HepG2 (cell line): ENCODE measurements around the gene NOL4L. TPM values are rescaled to one million over a fixed set of nuclear protein-coding genes. Genes with fewer than 3 reads are reported as not detected.
A peak's percentile ranks its signal among the peaks of the same experiment; 100 is the strongest.

Experiments
- ATF5 ChIP-seq: sonication (generic); formaldehyde crosslinking; IDR thresholded peaks from 2 replicates; pipeline ENCODE4 v1.4.0; 2020; ENCODE audit warnings: mild to moderate bottlenecking, low read depth, missing genetic modification reagents
- FOXA1 ChIP-seq, 2 experiments: fragments of 450-650 bp in 1 of 2; sonication (generic) in 1 of 2; formaldehyde crosslinking in 1 of 2; IDR thresholded peaks; 2 replicates each; pipeline versions ENCODE4 v1.4.0 to v1.6.1; 2016 to 2020; ENCODE audit warnings: missing genetic modification reagents in 1 of 2
- HOXA7 ChIP-seq: sonication (generic); formaldehyde crosslinking; IDR thresholded peaks from 2 replicates; pipeline ENCODE4 v1.8.1; 2022; ENCODE audit warnings: mild to moderate bottlenecking, missing genetic modification reagents, moderate library complexity
- JUND ChIP-seq: sonication (generic); formaldehyde crosslinking; IDR thresholded peaks from 2 replicates; pipeline ENCODE4 v1.8.0; 2022; ENCODE audit warnings: mild to moderate bottlenecking, missing genetic modification reagents
- MYPOP ChIP-seq: sonication (generic); formaldehyde crosslinking; IDR thresholded peaks from 2 replicates; pipeline ENCODE4 v1.8.1; 2023; ENCODE audit warnings: mild to moderate bottlenecking, moderate library complexity, missing genetic modification reagents
- RFX5 ChIP-seq: IDR thresholded peaks from 2 replicates; pipeline ENCODE4 v1.6.1; 2011; ENCODE audit warnings: low read depth, low read length, improper control_type of control experiment
- TBX2 ChIP-seq: sonication (generic); formaldehyde crosslinking; IDR thresholded peaks from 2 replicates; pipeline ENCODE4 v1.5.0; 2020; ENCODE audit warnings: missing genetic modification reagents, mild to moderate bottlenecking, borderline replicate concordance
- ZBTB8A ChIP-seq: sonication (generic); formaldehyde crosslinking; IDR thresholded peaks from 2 replicates; pipeline ENCODE4 v1.4.0; 2020; ENCODE audit warnings: mild to moderate bottlenecking, low read depth, missing genetic modification reagents, borderline replicate concordance
- ZNF329 ChIP-seq: sonication (generic); formaldehyde crosslinking; IDR thresholded peaks from 2 replicates; pipeline ENCODE4 v1.9.0; 2021; ENCODE audit warnings: low read depth, mild to moderate bottlenecking, missing genetic modification reagents
- ZNF639 ChIP-seq: conservative IDR thresholded peaks from 2 replicates; pipeline ENCODE4 v1.6.1; 2018; ENCODE audit warnings: missing genetic modification reagents
- ZNF768 ChIP-seq: sonication (generic); formaldehyde crosslinking; IDR thresholded peaks from 2 replicates; pipeline ENCODE4 v1.4.0; 2020; ENCODE audit warnings: missing genetic modification reagents
- ZNF784 ChIP-seq: sonication (generic); formaldehyde crosslinking; IDR thresholded peaks from 2 replicates; pipeline ENCODE4 v1.5.1; 2020; ENCODE audit warnings: missing genetic modification reagents, mild to moderate bottlenecking, borderline replicate concordance
- ZSCAN30 ChIP-seq: sonication (generic); formaldehyde crosslinking; IDR thresholded peaks from 2 replicates; pipeline ENCODE4 v1.5.0; 2020; ENCODE audit warnings: mild to moderate bottlenecking, missing genetic modification reagents
- ZUFSP ChIP-seq: sonication (generic); formaldehyde crosslinking; IDR thresholded peaks from 2 replicates; pipeline ENCODE4 v1.9.0; 2021; ENCODE audit warnings: missing genetic modification reagents, mild to moderate bottlenecking, borderline replicate concordance
- polyA plus RNA-seq, 8 experiments: library from polyadenylated mRNA; depleted of rRNA in 3 of 8; stranded (reverse) in 7 of 8; unstranded in 1 of 8; fragments of >200 nt; fragmentation: Illumina TruSeq in 4 of 8; extraction: Trizol in 4 of 8; gene quantifications; 2 replicates each; pipeline versions ENCODE4 v1.2.1 to v1.2.3, GENCODE V29; 2011 to 2016; ENCODE audit warnings: low read depth in 4 of 8, missing spikeins in 1 of 8, mixed read lengths in 1 of 8; ENCODE audit not compliant: insufficient read depth in 1 of 8
- total RNA-seq, 5 experiments: library from RNA; depleted of rRNA; stranded (reverse); fragments of >200 nt; fragmentation: Illumina TruSeq; extraction: Trizol; gene quantifications; 2 replicates each; pipeline ENCODE4 v1.2.3, GENCODE V29; 2016; ENCODE audit warnings: low read depth in 1 of 5
- TF ChIP-seq, protein P1 (sequence below): IDR thresholded peaks from 2 replicates; pipeline ENCODE4 v1.6.1; 2012; ENCODE audit warnings: low read depth, low read length, improper control_type of control experiment
- TF ChIP-seq, protein P2 (sequence below): sonication (generic); formaldehyde crosslinking; IDR thresholded peaks from 2 replicates; pipeline ENCODE4 v1.4.0; 2020; ENCODE audit warnings: mild to moderate bottlenecking, low read depth, missing genetic modification reagents

The NOL4L gene
- total and polyA plus RNA-seq, 2 of the 13 experiments (the other 11 are each of a cell fraction or from before 2014, with no cell fraction given), result 16.6 to 35.4 TPM

DNA sequence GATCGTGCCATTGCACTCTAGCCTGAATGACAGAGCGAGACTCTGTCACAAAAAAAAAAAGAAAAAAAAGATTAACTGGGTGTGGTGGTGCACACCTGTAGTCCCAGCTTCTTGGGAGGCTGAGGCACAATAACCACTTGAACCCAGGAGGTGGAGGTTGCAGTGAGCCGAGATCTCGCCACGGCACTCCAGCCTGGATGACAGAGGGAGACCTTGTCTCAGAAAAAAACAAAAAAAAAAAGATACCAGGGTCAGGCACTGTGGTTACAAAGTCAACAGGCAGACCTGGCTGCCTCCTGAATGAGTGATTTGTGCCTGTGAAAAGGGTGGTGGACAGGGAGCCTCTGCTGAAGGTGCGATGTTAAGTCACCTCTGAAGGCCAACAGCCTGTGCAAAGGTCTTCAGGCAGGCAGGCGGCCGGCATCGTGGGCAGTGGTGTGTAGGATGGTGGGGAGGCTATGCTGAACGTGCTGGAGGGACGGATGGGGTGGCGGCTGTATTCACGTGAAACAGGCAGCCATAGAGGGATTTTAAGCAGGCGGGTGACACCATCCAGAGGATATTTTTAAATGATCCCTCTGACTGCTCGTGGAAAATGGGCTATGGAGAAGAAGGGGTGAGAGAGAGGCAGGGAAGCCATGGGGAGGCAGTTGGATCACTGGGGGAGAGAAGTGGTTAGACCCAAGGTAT, 41.4 kb downstream of the NOL4L start (continued):
- TF ChIP-seq ZNF639 (CRISPR knock-in tag) (peak; percentile 82), FOXA1 (IDR thresholded peaks at IDR 0.05) (peak; percentile 83), FOXA1 (CRISPR knock-in tag; IDR thresholded peaks at IDR 0.05) (peak; percentile 99), HOXA7 (CRISPR knock-in tag) (no peak), TBX2 (CRISPR knock-in tag) (peak; percentile 100), ZSCAN30 (CRISPR knock-in tag) (no peak), ZNF768 (CRISPR knock-in tag) (peak; percentile 50; the same call in 1 of the 2 replicates), MYPOP (CRISPR knock-in tag) (peak; percentile 92; the same call in 1 of the 2 replicates), ZNF784 (CRISPR knock-in tag) (peak; percentile 99), JUND (peak; percentile 80; the same call in 1 of the 2 replicates), ZUFSP (no peak), RFX5 (no peak), ZNF329 (CRISPR knock-in tag) (peak; percentile 73; the same call in 1 of the 2 replicates), ATF5 (peak; percentile 87), ZBTB8A (CRISPR knock-in tag) (no peak)
- TF ChIP-seq, protein P1, sequence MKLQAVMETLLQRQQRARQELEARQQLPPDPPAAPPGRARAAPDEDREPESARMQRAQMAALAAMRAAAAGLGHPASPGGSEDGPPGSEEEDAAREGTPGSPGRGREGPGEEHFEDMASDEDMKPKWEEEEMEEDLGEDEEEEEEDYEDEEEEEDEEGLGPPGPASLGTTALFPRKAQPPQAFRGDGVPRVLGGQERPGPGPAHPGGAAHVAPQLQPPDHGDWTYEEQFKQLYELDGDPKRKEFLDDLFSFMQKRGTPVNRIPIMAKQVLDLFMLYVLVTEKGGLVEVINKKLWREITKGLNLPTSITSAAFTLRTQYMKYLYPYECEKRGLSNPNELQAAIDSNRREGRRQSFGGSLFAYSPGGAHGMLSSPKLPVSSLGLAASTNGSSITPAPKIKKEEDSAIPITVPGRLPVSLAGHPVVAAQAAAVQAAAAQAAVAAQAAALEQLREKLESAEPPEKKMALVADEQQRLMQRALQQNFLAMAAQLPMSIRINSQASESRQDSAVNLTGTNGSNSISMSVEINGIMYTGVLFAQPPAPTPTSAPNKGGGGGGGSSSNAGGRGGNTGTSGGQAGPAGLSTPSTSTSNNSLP, result no peak
- TF ChIP-seq, protein P2, sequence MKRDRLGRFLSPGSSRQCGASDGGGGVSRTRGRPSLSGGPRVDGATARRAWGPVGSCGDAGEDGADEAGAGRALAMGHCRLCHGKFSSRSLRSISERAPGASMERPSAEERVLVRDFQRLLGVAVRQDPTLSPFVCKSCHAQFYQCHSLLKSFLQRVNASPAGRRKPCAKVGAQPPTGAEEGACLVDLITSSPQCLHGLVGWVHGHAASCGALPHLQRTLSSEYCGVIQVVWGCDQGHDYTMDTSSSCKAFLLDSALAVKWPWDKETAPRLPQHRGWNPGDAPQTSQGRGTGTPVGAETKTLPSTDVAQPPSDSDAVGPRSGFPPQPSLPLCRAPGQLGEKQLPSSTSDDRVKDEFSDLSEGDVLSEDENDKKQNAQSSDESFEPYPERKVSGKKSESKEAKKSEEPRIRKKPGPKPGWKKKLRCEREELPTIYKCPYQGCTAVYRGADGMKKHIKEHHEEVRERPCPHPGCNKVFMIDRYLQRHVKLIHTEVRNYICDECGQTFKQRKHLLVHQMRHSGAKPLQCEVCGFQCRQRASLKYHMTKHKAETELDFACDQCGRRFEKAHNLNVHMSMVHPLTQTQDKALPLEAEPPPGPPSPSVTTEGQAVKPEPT (CRISPR knock-in tag), result peak; percentile 97; the same call in 1 of the 2 replicates
